Esophagus (tissue), 2 donors: ENCODE measurements around the gene NFYA. TPM values are rescaled to one million over a fixed set of nuclear protein-coding genes. Genes with fewer than 3 reads are reported as not detected.

Source experiments
- H3K27ac ChIP-seq, 2 donors: one replicate each; pipeline ENCODE4 v1.5.1; 2013; ENCODE audit warnings: low read depth in 2 of 2, mild to moderate bottlenecking in 2 of 2, inconsistent platforms in 1 of 2, low read length in 1 of 2, moderate library complexity in 1 of 2
- H3K27me3 ChIP-seq, 2 donors: one replicate each; pipeline ENCODE4 v1.6.1; 2013; ENCODE audit warnings: low read length in 2 of 2, control low read depth in 1 of 2, mild to moderate bottlenecking in 1 of 2; ENCODE audit not compliant: insufficient read depth in 2 of 2, control insufficient read depth in 1 of 2
- H3K36me3 ChIP-seq, 2 donors: one replicate each; pipeline ENCODE4 v1.6.1; 2013; ENCODE audit warnings: low read length in 1 of 2; ENCODE audit not compliant: control insufficient read depth in 2 of 2, insufficient read depth in 2 of 2
- H3K4me1 ChIP-seq, 2 donors: one replicate each; pipeline ENCODE4 v1.6.1; 2013; ENCODE audit warnings: low read length in 1 of 2; ENCODE audit not compliant: control insufficient read depth in 2 of 2, insufficient read depth in 2 of 2
- H3K4me3 ChIP-seq, 2 donors: one replicate each; pipeline ENCODE4 v1.5.1; 2013; ENCODE audit warnings: low read length in 2 of 2, mild to moderate bottlenecking in 2 of 2, low read depth in 1 of 2, moderate library complexity in 1 of 2
- H3K9me3 ChIP-seq, 2 donors: one replicate each; pipeline ENCODE4 v1.6.1; 2013; ENCODE audit warnings: mild to moderate bottlenecking in 2 of 2, low read depth in 1 of 2, low read length in 1 of 2, moderate library complexity in 1 of 2; ENCODE audit not compliant: control insufficient read depth in 2 of 2, insufficient read depth in 1 of 2
- WGBS, 2 donors: extraction: QIAGEN DNeasy Blood & Tissue Kit; methylation state at CpG; one replicate each; pipeline ENCODE4 v1.1.7; 2013; 5-methylcytosine and 5-hydroxymethylcytosine counted together
- polyA plus RNA-seq, 2 donors: library from polyadenylated mRNA; stranded (reverse); fragments of 200-250 nt; gene quantifications; one replicate each; pipeline ENCODE4 v1.2.3, GENCODE V29; 2013
- donor health status: healthy with polysubstance abuse.
- donor health status: Bipolar disorder and iron deficiency.

NFYA gene
- polyA plus RNA-seq, 2 donors = 5.5 to 6.5 TPM

DNA sequence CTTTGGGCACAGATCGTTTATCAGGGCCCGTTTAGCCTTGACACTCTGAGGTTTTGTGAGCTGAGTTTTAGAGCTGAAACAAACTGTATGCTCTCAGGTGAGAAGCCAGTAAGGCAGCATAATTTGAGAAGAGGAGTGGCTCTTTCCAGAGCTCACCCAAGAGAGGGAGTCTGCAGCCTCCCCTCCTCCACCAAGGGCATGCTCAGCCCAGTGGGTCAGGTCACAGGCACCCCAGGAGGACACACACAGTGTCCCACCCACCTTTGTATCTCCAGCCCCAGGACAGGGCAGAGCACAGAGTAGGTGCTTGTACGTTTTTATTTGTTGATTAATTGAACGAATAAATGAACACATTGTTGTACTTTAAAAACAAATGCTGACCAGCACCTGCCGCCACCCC, 27.1 kb upstream of the NFYA start:
- Histone ChIP-seq H3K4me1 (no peaks in the 10 kb centered on the region), H3K9me3 (no peaks in the 10 kb centered on the region), H3K36me3 (no peaks in the 10 kb centered on the region), H3K27me3 (no peaks in the 10 kb centered on the region), H3K27ac (no peak overlapping the region), H3K4me3 (no peak overlapping the region)
- 63 to 69% methylated on average over 5 of the region's 5 CpGs for WGBS, 2 donors

DNA sequence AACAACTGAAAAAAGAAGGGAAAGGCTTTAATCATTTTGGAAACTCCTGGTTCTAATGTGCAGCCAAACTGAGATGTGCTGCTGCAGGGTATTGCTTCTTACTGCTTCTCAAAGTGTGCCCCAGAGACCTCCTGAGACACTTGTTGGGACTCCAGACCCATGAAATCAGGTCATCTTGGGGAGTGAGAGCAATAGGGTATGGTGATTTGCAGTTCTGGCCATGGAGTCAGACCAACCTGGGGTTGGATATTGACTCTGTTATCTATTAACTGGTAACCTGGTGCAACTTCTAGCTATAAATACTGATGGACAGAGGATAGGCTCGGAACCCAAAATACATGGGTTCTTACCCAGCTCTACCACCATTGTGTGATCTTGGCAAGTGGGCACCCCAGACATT, 26.7 kb upstream of the NFYA start:
- H3K27me3 ChIP-seq = no peaks in the 10 kb centered on the region
- no peaks in the 10 kb centered on the region for H3K36me3 ChIP-seq
- H3K9me3 ChIP-seq = no peaks in the 10 kb centered on the region
- H3K27ac ChIP-seq = no peak overlapping the region
- H3K4me1 ChIP-seq = no peaks in the 10 kb centered on the region
- H3K4me3 ChIP-seq = no peak overlapping the region
- 67 to 93% methylated on average over 1 of the region's 1 CpG for WGBS, 2 donors

DNA sequence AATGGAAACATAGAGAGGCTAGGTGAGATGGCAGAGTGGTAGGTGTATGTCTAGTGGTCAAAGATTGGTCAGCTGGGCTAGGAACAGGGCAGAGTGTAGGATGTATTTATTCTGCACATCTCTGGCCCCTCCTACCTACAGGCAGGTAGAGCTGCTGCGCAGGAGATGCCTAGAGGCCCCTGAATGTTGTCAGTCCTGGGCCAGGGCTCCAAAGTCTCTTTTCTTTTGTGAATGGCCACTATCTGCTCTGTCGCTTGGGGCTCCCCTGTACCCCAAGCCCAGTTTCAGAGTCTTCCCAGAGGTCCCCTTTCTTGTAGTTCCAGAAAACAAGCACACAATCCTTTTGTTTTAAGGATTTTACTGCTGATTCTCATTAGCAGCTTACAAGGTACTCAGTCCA, 25.5 kb upstream of the NFYA start:
- 95 to 100% methylated on average over 2 of the region's 2 CpGs for WGBS, 2 donors
- no peaks in the 10 kb centered on the region for H3K9me3 ChIP-seq
- no peaks in the 10 kb centered on the region for H3K36me3 ChIP-seq
- H3K4me3 ChIP-seq = no peak overlapping the region
- no peaks in the 10 kb centered on the region for H3K4me1 ChIP-seq
- H3K27ac ChIP-seq = no peak overlapping the region
- no peaks in the 10 kb centered on the region for H3K27me3 ChIP-seq

DNA sequence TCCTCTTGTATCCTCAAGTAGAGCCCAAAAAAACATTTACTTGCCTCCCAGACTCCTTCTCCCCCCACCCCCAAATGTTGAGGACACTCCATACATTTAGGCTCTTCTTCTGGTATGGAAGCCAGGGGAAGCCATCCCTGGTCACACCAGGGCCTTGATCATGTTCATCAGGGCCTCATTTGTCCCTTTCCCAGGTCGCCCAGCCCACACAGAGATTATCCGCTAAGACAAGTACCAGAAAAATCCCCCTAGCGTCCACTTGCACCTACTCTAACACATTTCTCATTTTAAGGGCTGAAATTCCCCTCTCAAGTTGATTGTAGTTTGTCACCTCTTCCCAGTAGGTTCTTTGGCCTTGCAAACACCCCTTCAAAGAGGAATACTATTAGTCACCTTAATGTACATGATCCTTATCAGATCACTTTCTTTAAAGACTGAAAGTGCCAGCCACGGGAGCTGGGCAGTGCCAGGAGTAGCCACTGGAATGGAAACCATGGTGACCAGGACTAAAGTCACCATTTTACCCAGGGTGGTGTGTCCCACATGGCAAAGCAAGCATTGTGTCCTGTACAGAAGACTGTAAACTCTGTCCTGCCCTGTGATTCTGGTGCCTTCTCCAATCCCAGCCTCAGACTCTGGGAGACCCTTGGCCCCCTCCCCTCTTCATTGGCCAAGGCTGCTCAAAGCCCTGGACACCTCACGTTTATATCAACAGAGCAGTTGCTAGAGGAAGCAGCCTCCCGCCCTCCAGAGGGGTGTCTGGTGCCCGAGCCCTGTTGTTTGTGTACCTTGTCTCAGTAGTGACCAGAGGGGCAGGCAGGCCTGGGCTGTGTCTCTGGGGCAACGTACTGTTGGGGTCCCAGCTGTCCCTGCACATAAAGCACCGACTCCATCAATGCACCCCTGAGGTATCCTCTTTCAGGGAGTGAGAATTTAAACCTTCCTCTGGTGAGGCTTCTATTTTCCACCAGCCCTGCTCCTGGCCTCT, 24.7 kb upstream of the NFYA start:
- H3K36me3 ChIP-seq = no peaks in the 10 kb centered on the region
- no peak overlapping the region for H3K4me3 ChIP-seq
- no peaks in the 10 kb centered on the region for H3K9me3 ChIP-seq
- WGBS, 2 donors = 73 to 80% methylated on average over 9 of the region's 9 CpGs
- H3K27me3 ChIP-seq = no peaks in the 10 kb centered on the region
- H3K4me1 ChIP-seq = peaks cover 0 to 1% of the 10 kb centered on the region in 2 donors
- no peak overlapping the region for H3K27ac ChIP-seq

DNA sequence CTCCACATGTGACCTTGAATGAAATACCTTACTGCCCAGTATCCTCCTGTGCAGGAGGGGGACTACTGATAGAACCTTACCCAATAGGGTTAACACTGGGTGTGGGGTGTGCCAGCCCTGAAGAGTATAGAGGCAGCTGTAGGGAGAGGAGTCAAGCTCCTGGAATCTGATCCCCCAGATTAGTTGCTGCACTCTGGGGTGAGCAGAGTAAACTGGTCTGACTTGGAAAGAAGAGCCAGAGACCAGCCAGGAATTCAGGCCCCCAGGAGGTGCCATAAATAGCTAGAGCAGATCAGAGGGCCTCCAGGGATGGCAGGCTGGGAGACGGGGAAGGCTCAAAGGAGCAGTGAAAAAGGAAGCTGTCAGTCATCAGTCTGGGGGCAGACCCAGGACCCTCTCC, 23.3 kb upstream of the NFYA start:
- Histone ChIP-seq H3K27me3 (no peaks in the 10 kb centered on the region), H3K9me3 (no peaks in the 10 kb centered on the region), H3K27ac (no peak overlapping the region), H3K36me3 (no peaks in the 10 kb centered on the region), H3K4me1 (peaks cover 0 to 6% of the 10 kb centered on the region in 2 donors), H3K4me3 (no peak overlapping the region)
- WGBS, 2 donors = 54 to 76% methylated on average over 1 of the region's 1 CpG

DNA sequence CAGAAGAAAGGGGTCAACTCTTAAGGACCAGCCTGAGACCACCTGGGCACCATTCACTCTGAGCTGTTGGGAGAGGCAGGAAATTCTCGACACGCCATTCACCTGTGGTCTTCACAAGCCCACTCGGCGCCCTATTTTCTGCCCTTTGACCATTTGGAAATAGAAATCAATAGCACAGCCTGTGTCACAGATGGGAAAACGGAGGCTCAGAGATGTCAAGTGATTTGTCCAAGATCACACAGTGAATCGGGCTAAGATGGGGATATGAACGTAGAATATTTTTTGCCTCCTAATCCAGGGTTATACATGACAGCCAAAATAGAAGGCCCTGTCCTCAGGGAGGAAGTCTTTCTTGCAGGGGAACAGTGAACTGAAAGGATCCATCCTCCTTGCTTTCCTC, 22.8 kb upstream of the NFYA start:
- no peaks in the 10 kb centered on the region for H3K9me3 ChIP-seq
- H3K27ac ChIP-seq = no peak overlapping the region
- H3K36me3 ChIP-seq = no peaks in the 10 kb centered on the region
- H3K4me1 ChIP-seq = peaks cover 0 to 6% of the 10 kb centered on the region in 2 donors
- 82 to 88% methylated on average over 7 of the region's 7 CpGs for WGBS, 2 donors
- H3K27me3 ChIP-seq = no peaks in the 10 kb centered on the region
- no peak overlapping the region for H3K4me3 ChIP-seq

DNA sequence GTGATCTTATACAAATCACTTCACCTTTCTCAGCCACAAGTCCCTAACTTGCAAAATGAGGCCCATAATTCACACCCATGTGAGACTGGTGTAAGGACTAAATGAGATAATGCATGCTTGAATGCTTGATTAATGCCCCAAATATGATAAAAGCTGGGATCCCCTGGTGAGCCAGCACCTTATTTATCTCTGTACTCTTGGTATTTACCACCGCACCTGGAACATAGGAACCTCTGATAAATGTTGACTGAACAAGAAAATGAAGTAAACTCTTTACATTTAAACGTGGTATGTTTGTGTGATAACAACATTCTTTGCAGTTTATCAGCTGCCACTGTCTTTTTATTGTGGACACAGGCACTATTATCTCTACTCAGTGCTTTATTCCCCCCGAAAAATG, 22.2 kb upstream of the NFYA start:
- peaks cover 0 to 6% of the 10 kb centered on the region in 2 donors for H3K4me1 ChIP-seq
- no peaks in the 10 kb centered on the region for H3K36me3 ChIP-seq
- H3K27ac ChIP-seq = no peak overlapping the region
- H3K4me3 ChIP-seq = no peak overlapping the region
- 66 to 82% methylated on average over 3 of the region's 3 CpGs for WGBS, 2 donors
- H3K9me3 ChIP-seq = no peaks in the 10 kb centered on the region
- no peaks in the 10 kb centered on the region for H3K27me3 ChIP-seq

DNA sequence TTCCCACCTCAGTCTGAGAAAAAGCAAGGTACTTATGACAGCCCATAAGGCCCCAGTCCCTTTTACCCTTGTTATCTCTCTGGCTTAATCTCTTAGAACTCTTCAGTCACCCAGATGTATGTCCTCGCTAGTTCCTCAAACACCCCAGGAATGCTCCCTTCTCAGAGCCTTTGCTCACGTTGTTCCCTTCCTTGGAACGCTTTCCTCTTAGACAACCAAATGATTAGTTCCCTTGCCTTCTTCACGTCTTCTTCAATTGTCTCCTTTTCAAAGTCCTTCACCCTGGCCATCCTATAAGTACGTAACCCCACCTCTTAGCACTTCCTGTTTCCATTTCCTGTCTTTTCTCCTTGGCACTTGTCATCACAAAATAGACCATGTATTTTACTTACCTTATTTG, 20.9 kb upstream of the NFYA start:
- Histone ChIP-seq H3K4me1 (peaks cover 0 to 6% of the 10 kb centered on the region in 2 donors), H3K27me3 (no peaks in the 10 kb centered on the region), H3K4me3 (no peak overlapping the region), H3K27ac (no peak overlapping the region), H3K9me3 (no peaks in the 10 kb centered on the region), H3K36me3 (no peaks in the 10 kb centered on the region)
- 73 to 79% methylated on average over 5 of the region's 5 CpGs for WGBS, 2 donors

DNA sequence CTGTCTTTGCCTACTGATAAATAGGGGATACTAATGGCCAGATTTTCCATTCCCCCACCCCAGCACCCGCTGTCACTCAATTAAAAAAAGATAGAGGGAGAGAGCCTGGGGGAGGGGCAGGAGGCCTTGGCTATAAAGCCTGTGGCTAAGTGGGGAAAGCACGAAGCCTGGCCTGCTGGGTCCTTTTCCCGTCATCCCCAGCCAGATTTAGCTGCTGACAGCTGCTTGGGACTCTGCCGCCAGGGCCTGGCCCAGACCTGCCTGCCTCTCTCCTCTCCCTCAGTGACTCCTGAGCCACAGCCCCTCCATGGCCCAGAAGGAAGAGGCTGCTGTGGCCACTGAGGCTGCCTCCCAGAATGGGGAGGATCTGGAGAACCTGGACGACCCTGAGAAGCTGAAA, 19.7 kb upstream of the NFYA start, which contains the start of gene APOBEC2:
TSS of gene APOBEC2 (plus strand) at position 162 of the 400 bp plus-strand sequence. CDS start at position 308, 146 bp downstream.
- H3K27ac ChIP-seq = no peak within 1 kb of the TSS
- H3K9me3 ChIP-seq = no peaks in the 10 kb centered on the region
- no peak within 1 kb of the TSS for H3K4me3 ChIP-seq
- H3K4me1 ChIP-seq = peaks cover 0 to 6% of the 10 kb centered on the region in 2 donors
- 45 to 59% methylated on average over 5 of the region's 5 CpGs for WGBS, 2 donors
- no peaks in the 10 kb centered on the region for H3K36me3 ChIP-seq
- H3K27me3 ChIP-seq = no peaks in the 10 kb centered on the region

DNA sequence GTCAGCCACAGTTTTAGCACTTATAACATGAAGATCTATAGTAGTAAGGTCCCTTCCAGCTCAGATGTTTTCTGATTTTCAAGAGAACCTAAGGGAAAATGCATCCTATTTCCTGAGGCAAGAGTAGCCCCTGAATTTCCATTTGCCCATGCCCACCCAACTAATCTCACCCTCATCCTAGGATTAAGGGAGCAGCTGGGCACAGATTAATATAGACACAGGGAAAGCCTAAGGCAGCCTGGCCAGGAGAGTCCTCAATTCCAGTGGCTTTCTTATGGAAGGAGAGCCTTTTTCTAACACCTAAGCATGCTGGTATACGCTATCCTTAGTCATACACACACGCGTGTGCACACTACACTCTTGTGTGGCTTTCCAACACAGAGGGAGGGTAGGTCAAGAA, 18.3 kb upstream of the NFYA start:
- Histone ChIP-seq H3K9me3 (no peaks in the 10 kb centered on the region), H3K27ac (no peak overlapping the region), H3K4me1 (peaks cover 0 to 6% of the 10 kb centered on the region in 2 donors), H3K36me3 (no peaks in the 10 kb centered on the region), H3K4me3 (no peak overlapping the region), H3K27me3 (no peaks in the 10 kb centered on the region)
- whole genome bisulfite sequencing, 2 donors = 87 to 95% methylated on average over 3 of the region's 3 CpGs
